HFFc6 (cell line): ENCODE data around the gene SYT8. TPM values are rescaled to one million over a fixed set of nuclear protein-coding genes. Genes with fewer than 3 reads are reported as not detected.

Source experiments
- DNase-seq: peaks from one replicate; pipeline ENCODE4 v3.0.0-alpha.2; 2018
- H3K27ac Mint-ChIP-seq: 2 replicates; pipeline ENCODE4 v1.8.0; 2020; ENCODE audit warnings: mild to moderate bottlenecking, mixed read lengths
- H3K27me3 Mint-ChIP-seq: 2 replicates; pipeline ENCODE4 v1.8.0; 2021; ENCODE audit warnings: mild to moderate bottlenecking, moderate library complexity, mixed read lengths; ENCODE audit not compliant: insufficient read depth
- H3K36me3 Mint-ChIP-seq: 2 replicates; pipeline ENCODE4 v1.8.0; 2021; ENCODE audit warnings: low read depth, mixed read lengths
- H3K4me1 Mint-ChIP-seq: 2 replicates; pipeline ENCODE4 v1.8.0; 2020; ENCODE audit warnings: low read depth, mixed read lengths
- H3K4me3 Mint-ChIP-seq: 2 replicates; pipeline ENCODE4 v1.8.0; 2020; ENCODE audit warnings: mild to moderate bottlenecking, moderate library complexity, mixed read lengths
- H3K9me3 Mint-ChIP-seq: 2 replicates; pipeline ENCODE4 v1.8.0; 2020; ENCODE audit warnings: mild to moderate bottlenecking, mixed read lengths
- CTCF ChIP-seq: fragments of 200-600 bp; sonication (generic); IDR thresholded peaks from 2 replicates; pipeline ENCODE4 v1.5.0; 2021; ENCODE audit warnings: antibody characterized with exemption, mild to moderate bottlenecking
- total RNA-seq, 6 experiments: library from RNA; stranded (reverse); fragmentation: NEBNext Ultra II Directional; extraction: Animal tissue kit (Norgen Biotek cat#: 25700); gene quantifications; 2 replicates in 1 of 6; 3 replicates in 5 of 6; pipeline ENCODE4 v1.2.3, GENCODE V29; 2021

SYT8 gene
- total RNA-seq, 6 experiments from 2014 or later, result not detected

GRCh38 chr11:1877211-1878136 lies 42.7 kb downstream of the SYT8 start:
- Mint-ChIP-seq H3K4me3 (no peak overlapping the region), H3K4me1 (no peaks in the 10 kb centered on the region), H3K27ac (no peak overlapping the region), H3K9me3 (no peaks in the 10 kb centered on the region), H3K27me3 (peaks cover 2% of the 10 kb centered on the region; the same call in 1 of the 2 replicates), H3K36me3 (no peaks in the 10 kb centered on the region)
- no peak for DNase-seq
- no peak for TF ChIP-seq CTCF

GRCh38 chr11:1878137-1879031 lies 43.6 kb downstream of the SYT8 start:
- H3K27me3 Mint-ChIP-seq, result peaks cover 2% of the 10 kb centered on the region; the same call in 1 of the 2 replicates
- H3K4me1 Mint-ChIP-seq, result no peaks in the 10 kb centered on the region
- no peak for DNase-seq
- no peaks in the 10 kb centered on the region for H3K9me3 Mint-ChIP-seq
- H3K27ac Mint-ChIP-seq, result no peak overlapping the region
- no peak for TF ChIP-seq CTCF
- no peaks in the 10 kb centered on the region for H3K36me3 Mint-ChIP-seq
- H3K4me3 Mint-ChIP-seq, result no peak overlapping the region

GRCh38 chr11:1879342-1879940 lies 44.7 kb downstream of the SYT8 start:
- no peaks in the 10 kb centered on the region for H3K36me3 Mint-ChIP-seq
- DNase-seq, result no peak
- TF ChIP-seq CTCF, result no peak
- H3K27ac Mint-ChIP-seq, result no peak overlapping the region
- H3K9me3 Mint-ChIP-seq, result no peaks in the 10 kb centered on the region
- peaks cover 2% of the 10 kb centered on the region for H3K27me3 Mint-ChIP-seq
- H3K4me3 Mint-ChIP-seq, result no peak overlapping the region
- no peaks in the 10 kb centered on the region for H3K4me1 Mint-ChIP-seq

- DNase-seq, result no peak
- no peak for TF ChIP-seq CTCF
- no peak overlapping the region for H3K27ac Mint-ChIP-seq
- no peak overlapping the region for H3K4me3 Mint-ChIP-seq
- H3K27me3 Mint-ChIP-seq, result peaks cover 2% of the 10 kb centered on the region
- no peaks in the 10 kb centered on the region for H3K36me3 Mint-ChIP-seq
- no peaks in the 10 kb centered on the region for H3K4me1 Mint-ChIP-seq
- no peaks in the 10 kb centered on the region for H3K9me3 Mint-ChIP-seq
Observed at GRCh38 chr11:1879941-1880720, 45.3 kb downstream of the SYT8 start.
